Measurements from ENCODE around the gene C10orf105.

C10orf105 gene

DNA sequence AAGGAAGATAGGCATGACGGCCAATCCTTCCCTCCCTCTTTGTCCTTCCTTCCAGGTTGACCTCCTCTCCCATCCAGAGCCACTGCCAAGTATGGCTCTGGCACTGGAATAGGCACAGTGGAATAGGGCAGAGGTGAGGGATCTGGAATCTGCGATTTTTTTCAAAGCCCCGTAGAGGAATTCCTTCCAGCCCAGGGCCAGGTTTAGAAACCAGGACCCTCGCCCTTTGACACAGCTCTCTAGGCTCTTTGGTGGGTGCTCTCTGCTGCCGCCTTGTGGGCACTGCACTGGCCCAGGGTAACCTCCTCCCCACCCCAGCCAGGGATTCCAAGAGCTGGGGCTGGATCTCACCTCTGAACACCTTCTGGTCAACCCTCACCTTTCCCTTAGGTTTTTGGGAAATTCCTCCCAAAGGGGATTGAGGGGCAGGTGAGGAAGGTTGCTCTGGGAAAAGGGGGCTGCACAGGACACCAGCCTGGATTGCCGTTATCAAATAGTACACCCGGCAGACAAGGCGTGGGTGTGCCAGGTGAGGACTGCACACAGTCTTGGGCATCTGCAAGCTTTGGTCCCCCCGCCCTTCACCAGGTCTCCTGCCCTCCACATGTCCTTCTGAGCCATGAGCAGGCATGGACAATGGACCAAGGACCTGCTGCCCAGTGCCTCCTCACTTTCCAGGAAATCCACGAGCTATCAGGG lies 22.8 kb downstream of the C10orf105 start:
- DNase-seq: no peak

DNA sequence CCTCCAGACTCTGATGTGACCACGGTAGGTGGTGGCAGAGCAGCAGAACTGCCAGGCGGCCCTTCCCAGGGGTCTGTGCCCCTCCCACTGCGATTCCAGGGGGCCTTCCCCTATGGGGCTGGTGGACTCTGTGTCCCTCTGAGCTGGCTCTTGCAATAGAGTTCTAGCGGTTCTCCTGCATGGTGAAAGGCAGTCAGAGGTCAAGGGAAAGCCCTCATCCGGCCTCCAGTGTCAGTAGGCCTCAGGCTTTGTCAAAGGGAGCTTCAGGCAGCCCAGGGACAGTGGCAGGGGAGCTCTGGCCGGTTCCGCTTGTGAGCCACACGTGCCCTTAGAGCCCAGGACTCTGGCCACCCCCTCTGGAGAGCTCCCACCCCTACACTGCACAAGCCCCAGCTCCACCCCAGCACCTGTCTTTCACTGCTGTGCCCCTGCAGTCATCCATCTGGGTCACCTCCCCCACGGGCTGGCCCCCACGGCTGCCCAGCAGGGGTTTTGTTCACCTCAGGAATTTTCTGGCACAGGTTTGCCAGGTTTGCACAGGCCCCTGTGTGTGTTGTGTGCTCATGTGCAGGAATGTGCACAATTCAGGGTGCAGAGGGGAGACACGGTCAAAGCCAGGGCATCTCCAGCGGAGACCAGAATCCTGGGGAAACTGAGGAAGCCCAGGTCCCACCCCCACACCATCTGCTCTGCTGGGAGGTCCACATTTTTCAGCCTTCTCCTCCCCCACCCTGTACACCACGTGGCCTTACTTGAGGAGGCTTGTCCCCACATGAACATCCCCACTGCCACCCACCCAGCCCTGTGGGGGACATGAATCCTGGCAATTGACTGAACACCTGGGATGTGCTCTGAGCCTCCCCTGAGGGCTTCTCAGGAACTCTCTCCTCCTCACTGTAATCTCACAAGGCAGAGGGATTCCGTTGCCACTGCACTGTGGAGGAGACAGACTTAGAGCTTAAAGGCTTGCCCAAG lies 23.8 kb downstream of the C10orf105 start:
- no peak for DNase-seq

- DNase-seq: no peak
Observed at GRCh38 chr10:71694567-71694968, 25.0 kb downstream of the C10orf105 start.

GRCh38 chr10:71694039-71694501 lies 25.5 kb downstream of the C10orf105 start:
- DNase-seq: no peak

DNA sequence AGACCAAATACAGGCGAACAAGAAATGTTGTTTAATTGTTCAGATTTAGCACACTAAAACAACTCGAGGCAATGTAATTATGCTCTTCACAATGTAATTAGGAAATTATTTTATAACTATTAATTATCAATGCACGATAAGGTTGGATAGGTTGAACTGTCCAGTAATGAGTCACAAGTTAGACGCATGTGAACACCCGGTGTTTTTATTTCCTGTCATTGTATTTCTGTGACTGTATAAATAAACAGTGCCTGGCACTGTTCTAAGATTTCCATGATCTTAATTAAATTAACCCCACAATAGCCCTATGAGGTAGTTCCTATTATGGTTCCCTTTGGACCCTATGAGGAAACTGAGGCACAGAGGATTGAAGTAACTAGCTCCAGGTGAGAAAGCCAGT lies 26.2 kb downstream of the C10orf105 start:
- DNase-seq: no peak

GRCh38 chr10:71692598-71693306 lies 26.8 kb downstream of the C10orf105 start:
- no peak for DNase-seq

GRCh38 chr10:71691405-71691804 lies 28.2 kb downstream of the C10orf105 start:
- DNase-seq: no peak

DNA sequence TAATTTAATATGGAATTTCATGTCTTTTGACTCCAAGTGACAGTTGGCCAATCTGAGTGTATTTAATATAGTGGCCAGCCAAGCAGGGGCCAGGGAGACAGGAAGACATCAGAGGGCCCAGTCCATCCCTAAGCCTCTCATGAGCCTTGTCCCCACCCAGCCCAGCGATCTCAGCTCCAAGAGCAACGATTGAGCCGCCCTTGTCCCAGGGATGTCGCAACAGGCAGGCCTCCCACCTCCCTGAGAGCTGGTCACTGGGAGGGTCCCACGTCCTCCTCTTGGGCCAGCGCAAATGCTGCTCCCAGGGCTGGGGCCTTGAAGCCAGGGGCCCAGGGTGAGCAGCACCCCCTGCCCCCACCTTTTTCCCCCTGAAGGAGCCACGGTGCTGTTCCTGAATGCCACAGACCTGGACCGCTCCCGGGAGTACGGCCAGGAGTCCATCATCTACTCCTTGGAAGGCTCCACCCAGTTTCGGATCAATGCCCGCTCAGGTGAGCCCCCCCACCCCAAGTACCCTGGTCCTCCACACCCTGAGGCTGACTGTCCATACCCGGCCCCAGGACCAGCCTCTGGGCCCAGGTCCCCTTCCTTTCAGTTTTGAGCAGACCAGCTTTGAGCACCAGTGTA lies 29.4 kb downstream of the C10orf105 start:
- DNase-seq: no peak

DNA sequence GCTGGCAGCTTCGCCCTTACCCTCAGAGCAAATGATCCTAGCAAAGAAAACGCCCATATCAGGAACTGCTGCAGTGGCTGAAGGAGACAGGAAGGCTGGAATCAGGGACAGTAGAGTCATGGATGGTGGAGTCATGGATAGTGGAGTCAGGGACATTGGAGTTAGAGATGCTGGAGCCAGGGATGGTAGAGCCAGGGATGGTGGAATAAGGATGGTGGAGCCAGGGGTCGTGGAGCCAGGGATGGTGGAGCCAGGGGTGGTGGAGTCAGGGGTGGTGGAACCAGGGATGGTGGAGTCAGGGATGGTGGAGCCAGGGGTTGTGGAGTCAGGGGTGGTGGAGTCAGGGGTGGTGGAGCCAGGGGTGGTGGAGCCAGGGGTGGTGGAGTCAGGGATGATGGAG lies 31.3 kb downstream of the C10orf105 start:
- DNase-seq: no peak

GRCh38 chr10:71687480-71687879 lies 32.1 kb downstream of the C10orf105 start:
- DNase-seq: no peak

GRCh38 chr10:71687077-71687476 lies 32.5 kb downstream of the C10orf105 start:
- DNase-seq: no peak

- no peak for DNase-seq
Observed at GRCh38 chr10:71685554-71686232, 33.9 kb downstream of the C10orf105 start.

DNA sequence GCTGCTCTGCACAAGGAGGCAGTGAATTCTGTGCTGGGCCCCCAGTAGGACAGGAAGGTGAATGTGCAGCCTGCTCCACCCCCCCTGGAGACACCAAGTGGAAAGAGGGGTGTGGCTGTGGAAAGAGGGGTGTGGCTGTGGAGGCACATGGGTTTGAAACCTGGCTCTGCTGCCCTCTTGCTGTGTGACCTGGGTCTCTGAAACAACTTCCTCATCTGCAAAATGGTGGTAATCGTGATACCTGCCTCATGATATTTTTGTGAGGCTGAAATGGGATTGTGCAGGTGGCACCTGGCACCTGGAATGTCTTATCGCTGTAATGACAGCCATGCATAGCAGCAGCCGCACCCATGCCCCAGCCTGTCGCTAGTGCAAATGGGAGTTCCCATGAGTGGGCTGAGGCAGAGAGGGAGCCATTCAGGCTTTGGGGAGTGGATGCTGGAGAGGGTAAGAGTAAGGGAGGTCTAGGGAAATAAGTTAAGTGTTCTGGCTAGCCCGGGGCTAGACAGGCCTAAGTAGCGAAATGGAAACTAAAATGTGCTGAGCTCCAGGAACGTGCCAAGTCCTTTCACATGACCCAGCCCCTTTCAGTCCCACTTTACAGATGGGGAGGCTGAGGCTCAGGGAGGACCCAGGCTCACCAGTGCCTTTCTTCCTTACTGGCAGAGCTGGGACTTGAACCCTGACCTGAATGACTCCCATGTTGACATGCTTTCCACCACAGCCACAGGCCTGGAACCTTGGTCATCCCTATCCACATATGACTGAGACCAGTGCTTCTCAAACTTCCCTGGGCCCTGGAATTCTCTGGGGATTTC lies 35.0 kb downstream of the C10orf105 start:
- no peak for DNase-seq

GRCh38 chr10:71683301-71683700 lies 36.3 kb downstream of the C10orf105 start:
- DNase-seq: no peak

DNA sequence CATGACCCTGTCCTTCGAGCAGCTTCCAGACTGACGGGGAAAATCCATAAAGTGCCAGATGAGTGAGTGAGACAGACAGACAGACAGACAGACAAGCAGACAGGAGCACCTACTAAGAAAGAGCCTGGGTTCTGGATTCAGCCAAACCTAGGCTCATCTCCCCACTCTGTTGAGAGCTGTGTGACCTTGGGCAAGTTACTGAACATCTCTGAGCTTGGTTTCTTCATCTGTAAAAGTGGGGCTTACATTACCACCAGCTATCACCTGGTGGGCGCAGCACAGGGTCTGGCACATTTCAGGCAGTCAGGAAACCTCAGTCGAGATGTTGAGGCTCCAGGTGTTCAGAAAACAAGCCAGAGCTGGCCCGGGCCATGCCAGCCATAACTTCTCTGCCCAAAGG lies 37.6 kb downstream of the C10orf105 start:
- no peak for DNase-seq

- no peak for DNase-seq
Observed at GRCh38 chr10:71679425-71679824, 40.2 kb downstream of the C10orf105 start.

DNA sequence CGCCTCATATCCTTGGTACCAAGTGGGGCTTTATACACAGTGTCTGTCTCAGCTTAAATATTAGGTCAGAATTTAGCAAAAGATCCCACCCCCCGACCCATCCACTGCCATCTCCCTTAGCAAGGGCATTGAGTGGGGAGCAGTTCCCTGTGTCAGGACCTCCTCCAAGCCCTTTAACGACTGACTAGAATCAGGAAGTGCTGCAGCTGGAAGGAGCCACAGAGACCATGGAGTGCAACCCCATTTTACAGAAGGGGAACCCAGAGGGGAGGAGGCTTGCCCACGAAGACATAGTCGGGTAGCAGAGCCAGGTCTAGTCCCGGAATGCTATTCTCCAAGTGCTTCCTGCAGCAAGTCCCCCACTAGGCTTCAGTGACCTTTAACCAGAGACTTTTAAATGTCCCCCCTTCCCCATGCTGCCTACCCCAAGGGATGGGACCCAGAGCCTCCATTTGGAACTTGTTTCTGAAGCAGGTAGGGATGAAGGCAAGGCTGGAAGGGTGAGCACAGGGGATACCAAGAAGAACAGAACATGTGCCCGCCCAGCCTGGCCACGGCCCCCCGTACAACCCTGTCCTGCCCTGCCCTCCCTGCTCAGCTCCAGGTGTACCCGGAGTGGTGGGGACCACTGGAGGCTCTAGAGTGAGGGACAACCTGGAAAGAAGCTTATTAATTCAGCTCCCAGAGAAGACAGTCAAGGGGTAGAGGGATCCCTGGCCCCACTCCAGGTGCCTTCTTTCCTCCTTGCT lies 41.3 kb downstream of the C10orf105 start:
- no peak for DNase-seq

- no peak for DNase-seq
Observed at GRCh38 chr10:71677261-71677660, 42.3 kb downstream of the C10orf105 start.

GRCh38 chr10:71675295-71675970 lies 44.1 kb downstream of the C10orf105 start:
- DNase-seq: no peak

Measured in DMS79 (cell line).